Measurements from ENCODE around the gene SCFD2. TPM values are rescaled to one million over a fixed set of nuclear protein-coding genes. Genes with fewer than 3 reads are reported as not detected.

SCFD2 gene
- total RNA-seq, 1 experiment from 2014 or later, result 8.4 TPM

DNA sequence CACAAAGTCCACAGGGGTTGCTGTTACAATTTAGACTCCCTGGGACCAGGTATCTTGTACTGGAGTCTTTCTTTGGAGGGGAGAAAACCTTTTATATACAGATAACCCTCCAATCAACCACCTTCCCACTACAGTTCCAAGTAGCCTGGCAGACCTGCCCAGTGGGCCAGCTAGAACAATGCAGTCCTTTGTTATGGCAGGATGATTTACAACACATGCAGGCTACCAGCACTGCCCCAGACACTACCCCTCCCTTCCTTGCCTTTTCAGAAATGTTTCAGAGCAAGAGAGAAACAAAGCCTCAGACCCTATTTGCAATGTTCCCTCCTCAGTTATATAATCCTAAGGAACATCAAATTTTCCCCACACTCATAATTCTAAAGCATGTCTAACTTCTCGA is 492.7 kb downstream of the SCFD2 start:
- no peak for DNase-seq (ENCODE audit: low spot score)
- H3K4me3 ChIP-seq (ENCODE audit: low read depth, low read length, poor library complexity, severe bottlenecking), result no peak overlapping the region
- BruUV-seq (replicated peaks), result no TSS peak
- H3K27me3 ChIP-seq (replicated peaks; ENCODE audit: insufficient read depth, low read depth, low read length, poor library complexity), result no peaks in the 10 kb centered on the region
- no peaks in the 10 kb centered on the region for H3K9me3 ChIP-seq (ENCODE audit: low read depth, low read length, poor library complexity, severe bottlenecking)
- no peaks in the 10 kb centered on the region for H3K36me3 ChIP-seq (ENCODE audit: insufficient read depth, low read length, poor library complexity, severe bottlenecking)
- no peak overlapping the region for H3K27ac ChIP-seq (ENCODE audit: low read depth, low read length, poor library complexity, severe bottlenecking)
- ChIA-PET CTCF (no interaction called here), POLR2A (ENCODE audit: low non-redundant PET) (no interaction called here)
- TF ChIP-seq, protein P1, sequence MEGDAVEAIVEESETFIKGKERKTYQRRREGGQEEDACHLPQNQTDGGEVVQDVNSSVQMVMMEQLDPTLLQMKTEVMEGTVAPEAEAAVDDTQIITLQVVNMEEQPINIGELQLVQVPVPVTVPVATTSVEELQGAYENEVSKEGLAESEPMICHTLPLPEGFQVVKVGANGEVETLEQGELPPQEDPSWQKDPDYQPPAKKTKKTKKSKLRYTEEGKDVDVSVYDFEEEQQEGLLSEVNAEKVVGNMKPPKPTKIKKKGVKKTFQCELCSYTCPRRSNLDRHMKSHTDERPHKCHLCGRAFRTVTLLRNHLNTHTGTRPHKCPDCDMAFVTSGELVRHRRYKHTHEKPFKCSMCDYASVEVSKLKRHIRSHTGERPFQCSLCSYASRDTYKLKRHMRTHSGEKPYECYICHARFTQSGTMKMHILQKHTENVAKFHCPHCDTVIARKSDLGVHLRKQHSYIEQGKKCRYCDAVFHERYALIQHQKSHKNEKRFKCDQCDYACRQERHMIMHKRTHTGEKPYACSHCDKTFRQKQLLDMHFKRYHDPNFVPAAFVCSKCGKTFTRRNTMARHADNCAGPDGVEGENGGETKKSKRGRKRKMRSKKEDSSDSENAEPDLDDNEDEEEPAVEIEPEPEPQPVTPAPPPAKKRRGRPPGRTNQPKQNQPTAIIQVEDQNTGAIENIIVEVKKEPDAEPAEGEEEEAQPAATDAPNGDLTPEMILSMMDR (conservative IDR thresholded peaks at IDR 0.05; ENCODE audit: low read depth, low read length), result no peak
- no peaks in the 10 kb centered on the region for H3K4me1 ChIP-seq (ENCODE audit: insufficient read depth, low read length, poor library complexity, severe bottlenecking)
- intact Hi-C loops (cut with micrococcal nuclease; ENCODE audit: unreplicated experiment), result no loop called here

DNA sequence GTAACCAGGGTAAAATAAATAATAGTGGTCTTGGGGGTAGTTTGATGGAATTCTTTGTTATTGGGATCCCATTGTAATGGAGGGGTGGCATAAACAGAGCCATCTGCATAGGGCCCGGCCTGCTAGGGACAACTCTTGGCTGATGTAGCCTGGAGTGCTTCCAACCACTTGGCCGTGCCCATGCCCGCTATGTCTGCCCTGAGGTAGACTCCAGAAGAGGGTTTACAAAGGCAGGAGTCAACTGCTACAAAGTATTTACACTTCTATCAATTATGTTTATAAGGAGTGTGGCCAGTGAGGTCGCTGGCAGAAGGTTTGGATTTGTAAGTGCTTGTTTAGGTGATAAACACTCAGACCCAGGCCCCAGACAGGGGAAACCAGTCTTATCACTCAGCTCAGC is 495.6 kb downstream of the SCFD2 start:
- no peak for DNase-seq (ENCODE audit: low spot score)
- Histone ChIP-seq H3K4me3 (ENCODE audit: low read depth, low read length, poor library complexity, severe bottlenecking) (no peak overlapping the region), H3K36me3 (ENCODE audit: insufficient read depth, low read length, poor library complexity, severe bottlenecking) (no peaks in the 10 kb centered on the region), H3K4me1 (ENCODE audit: insufficient read depth, low read length, poor library complexity, severe bottlenecking) (no peaks in the 10 kb centered on the region), H3K27me3 (replicated peaks; ENCODE audit: insufficient read depth, low read depth, low read length, poor library complexity) (no peaks in the 10 kb centered on the region), H3K9me3 (ENCODE audit: low read depth, low read length, poor library complexity, severe bottlenecking) (no peaks in the 10 kb centered on the region), H3K27ac (ENCODE audit: low read depth, low read length, poor library complexity, severe bottlenecking) (no peak overlapping the region)
- TF ChIP-seq, protein P1 (conservative IDR thresholded peaks at IDR 0.05; ENCODE audit: low read depth, low read length), result no peak
- POLR2A ChIA-PET (ENCODE audit: low non-redundant PET), result no interaction called here
- intact Hi-C loops (cut with micrococcal nuclease; ENCODE audit: unreplicated experiment), result no loop called here
- CTCF ChIA-PET, result no interaction called here
- no TSS peak for BruUV-seq (replicated peaks)

DNA sequence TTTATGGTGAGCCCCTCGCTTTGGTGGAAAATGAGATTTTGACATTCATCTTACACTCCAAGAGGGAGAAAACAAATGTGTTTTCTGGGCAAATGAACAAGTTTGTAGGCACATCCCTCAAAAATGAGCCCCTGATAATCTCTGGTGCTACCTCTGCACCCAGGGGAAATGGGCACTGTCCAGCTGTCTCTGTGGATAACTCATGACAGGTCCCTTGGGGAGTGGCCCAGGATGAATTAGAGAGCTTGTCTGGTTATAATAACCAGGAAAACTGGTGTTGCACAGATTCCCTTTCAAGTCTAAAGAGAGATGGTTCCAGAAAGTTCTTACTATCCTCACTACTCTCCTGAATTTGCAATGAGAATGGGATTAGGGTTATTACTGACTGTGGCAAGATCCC is 496.2 kb downstream of the SCFD2 start:
- no peaks in the 10 kb centered on the region for H3K9me3 ChIP-seq (ENCODE audit: low read depth, low read length, poor library complexity, severe bottlenecking)
- TF ChIP-seq, protein P1 (conservative IDR thresholded peaks at IDR 0.05; ENCODE audit: low read depth, low read length), result no peak
- no peaks in the 10 kb centered on the region for H3K36me3 ChIP-seq (ENCODE audit: insufficient read depth, low read length, poor library complexity, severe bottlenecking)
- H3K27ac ChIP-seq (ENCODE audit: low read depth, low read length, poor library complexity, severe bottlenecking), result no peak overlapping the region
- intact Hi-C loops (cut with micrococcal nuclease; ENCODE audit: unreplicated experiment), result loop anchor here (10.0 kb wide), 1 partner anchor 155 kb away; no protein-coding TSS in a partner anchor
- no peak overlapping the region for H3K4me3 ChIP-seq (ENCODE audit: low read depth, low read length, poor library complexity, severe bottlenecking)
- ChIA-PET POLR2A (ENCODE audit: low non-redundant PET) (no interaction called here), CTCF (no interaction called here)
- BruUV-seq (replicated peaks), result no TSS peak
- H3K4me1 ChIP-seq (ENCODE audit: insufficient read depth, low read length, poor library complexity, severe bottlenecking), result no peaks in the 10 kb centered on the region
- H3K27me3 ChIP-seq (replicated peaks; ENCODE audit: insufficient read depth, low read depth, low read length, poor library complexity), result no peaks in the 10 kb centered on the region
- no peak for DNase-seq (ENCODE audit: low spot score)

GRCh38 chr4:52869196-52869595 is 496.7 kb downstream of the SCFD2 start:
- Histone ChIP-seq H3K27ac (ENCODE audit: low read depth, low read length, poor library complexity, severe bottlenecking) (no peak overlapping the region), H3K4me3 (ENCODE audit: low read depth, low read length, poor library complexity, severe bottlenecking) (no peak overlapping the region), H3K27me3 (replicated peaks; ENCODE audit: insufficient read depth, low read depth, low read length, poor library complexity) (no peaks in the 10 kb centered on the region), H3K4me1 (ENCODE audit: insufficient read depth, low read length, poor library complexity, severe bottlenecking) (no peaks in the 10 kb centered on the region), H3K9me3 (ENCODE audit: low read depth, low read length, poor library complexity, severe bottlenecking) (no peaks in the 10 kb centered on the region), H3K36me3 (ENCODE audit: insufficient read depth, low read length, poor library complexity, severe bottlenecking) (no peaks in the 10 kb centered on the region)
- BruUV-seq (replicated peaks), result no TSS peak
- intact Hi-C loops (cut with micrococcal nuclease; ENCODE audit: unreplicated experiment), result loop anchor here (10.0 kb wide), 1 partner anchor 154 kb away; no protein-coding TSS in a partner anchor
- DNase-seq (ENCODE audit: low spot score), result no peak
- POLR2A ChIA-PET (ENCODE audit: low non-redundant PET), result no interaction called here
- no peak for TF ChIP-seq EZH2 (IDR thresholded peaks at IDR 0.05; ENCODE audit: borderline replicate concordance, low read depth, low read length, poor library complexity, severe bottlenecking)
- TF ChIP-seq, protein P1 (conservative IDR thresholded peaks at IDR 0.05; ENCODE audit: low read depth, low read length), result no peak
- CTCF ChIA-PET, result no interaction called here

All from A673 (cell line).